Natural killer cell (primary cell): ENCODE measurements around the gene REL. TPM values are rescaled to one million over a fixed set of nuclear protein-coding genes. Genes with fewer than 3 reads are reported as not detected.

Experiments used
- ATAC-seq, 3 donors: fragments of 150-1000 bp in 2 of 3; fragments of 200-7000 bp in 1 of 3; cut with Tn5 transposase; 1 replicate in 1 of 3; 2 replicates in 2 of 3; pipeline ENCODE4 v1.10.0; 2021; ENCODE audit warnings: mild to moderate bottlenecking in 2 of 3, moderate library complexity in 2 of 3
- DNase-seq, 2 donors: peaks; one replicate each; pipeline versions ENCODE4 v3.0.0 to v3.0.0-alpha.2; 2013 to 2021; ENCODE audit warnings: mixed read lengths in 1 of 2
- H3K27ac ChIP-seq: one replicate; pipeline ENCODE4 v1.5.1; 2013; ENCODE audit warnings: mild to moderate bottlenecking, low read length
- H3K27me3 ChIP-seq: one replicate; pipeline ENCODE4 v1.6.1; 2013; ENCODE audit warnings: low read length; ENCODE audit not compliant: control insufficient read depth, insufficient read depth
- H3K36me3 ChIP-seq: one replicate; pipeline ENCODE4 v1.6.1; 2013; ENCODE audit warnings: low read length; ENCODE audit not compliant: control insufficient read depth, insufficient read depth
- H3K4me1 ChIP-seq: one replicate; pipeline ENCODE4 v1.6.1; 2013; ENCODE audit warnings: low read length; ENCODE audit not compliant: control insufficient read depth, insufficient read depth
- H3K4me3 ChIP-seq: one replicate; pipeline ENCODE4 v1.5.1; 2013; ENCODE audit warnings: low read length
- H3K9me3 ChIP-seq: one replicate; pipeline ENCODE4 v1.6.1; 2013; ENCODE audit warnings: low read length; ENCODE audit not compliant: control insufficient read depth, insufficient read depth
- H3K27ac Mint-ChIP-seq, 2 donors: one replicate each; pipeline ENCODE4 v1.8.0; 2022; ENCODE audit warnings: mild to moderate bottlenecking in 2 of 2, mixed read lengths in 2 of 2, moderate library complexity in 1 of 2
- H3K27me3 Mint-ChIP-seq, 2 donors: one replicate each; pipeline ENCODE4 v1.8.0; 2022; ENCODE audit warnings: low read depth in 2 of 2, mixed read lengths in 2 of 2
- H3K36me3 Mint-ChIP-seq: one replicate; pipeline ENCODE4 v1.8.0; 2022; ENCODE audit warnings: mixed read lengths
- H3K4me1 Mint-ChIP-seq, 2 donors: one replicate each; pipeline ENCODE4 v1.8.0; 2022; ENCODE audit warnings: mixed read lengths in 2 of 2
- H3K4me3 Mint-ChIP-seq: one replicate; pipeline ENCODE4 v1.8.0; 2022; ENCODE audit warnings: mild to moderate bottlenecking, moderate library complexity, mixed read lengths
- H3K9me3 Mint-ChIP-seq, 2 donors: one replicate each; pipeline ENCODE4 v1.8.0; 2022; ENCODE audit warnings: mixed read lengths in 2 of 2
- WGBS: methylation state at CpG from one replicate; pipeline ENCODE4 v1.1.7; 2013; ENCODE audit warnings: missing lambda C conversion rate; ENCODE audit not compliant: insufficient coverage; 5-methylcytosine and 5-hydroxymethylcytosine counted together
- intact Hi-C: fragments of 100-400 bp; cut with micrococcal nuclease; formaldehyde crosslinking; loops from one replicate; pipeline ENCODE4 v1.14.2; 2022
- total RNA-seq, 4 donors: library from RNA; stranded (reverse); fragments of 120-200 nt in 1 of 4; gene quantifications; one replicate each; pipeline versions ENCODE4 v1.2.3 to v1.2.4, GENCODE V29; 2013 to 2022
- TF ChIP-seq, protein P1 (sequence below): fragments of 200-600 bp; IDR thresholded peaks from one replicate; pipeline ENCODE4 v1.8.0; 2022; ENCODE audit warnings: antibody characterized with exemption

The REL gene
- total RNA-seq, 3 donors from 2014 or later (not counting 1 experiment from before 2014, with no cell fraction given) = 128 to 197 (median 178) TPM

DNA sequence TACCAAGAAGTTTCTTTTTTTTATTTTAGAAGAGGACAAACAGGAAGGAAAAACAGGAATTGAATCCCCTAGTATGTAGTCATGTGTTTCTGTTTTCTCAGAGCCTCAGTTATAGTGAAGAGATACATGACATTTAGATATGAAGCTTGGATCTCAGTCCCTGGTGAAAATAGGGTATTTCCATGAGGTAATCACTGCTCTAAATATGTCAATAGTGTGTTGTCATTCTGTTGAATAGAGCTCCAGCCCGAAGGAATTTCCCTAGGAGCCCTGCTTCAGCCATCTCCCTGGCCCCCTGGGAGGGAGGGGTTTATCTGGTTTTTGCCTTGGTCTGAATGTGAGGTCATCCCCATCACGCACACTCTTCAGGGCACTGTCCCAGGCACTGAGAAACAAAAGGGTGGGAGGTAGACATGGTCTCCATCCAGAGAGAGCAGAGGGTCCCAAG, 47.1 kb upstream of the REL start:
- no peak for ATAC-seq
- Mint-ChIP-seq H3K27me3 (peaks cover 7 to 26% of the 10 kb centered on the region in 2 donors), H3K27ac (no peak overlapping the region), H3K4me1 (peaks cover 0 to 6% of the 10 kb centered on the region in 2 donors), H3K4me3 (no peak overlapping the region), H3K9me3 (no peaks in the 10 kb centered on the region), H3K36me3 (no peaks in the 10 kb centered on the region)
- TF ChIP-seq, protein P1, sequence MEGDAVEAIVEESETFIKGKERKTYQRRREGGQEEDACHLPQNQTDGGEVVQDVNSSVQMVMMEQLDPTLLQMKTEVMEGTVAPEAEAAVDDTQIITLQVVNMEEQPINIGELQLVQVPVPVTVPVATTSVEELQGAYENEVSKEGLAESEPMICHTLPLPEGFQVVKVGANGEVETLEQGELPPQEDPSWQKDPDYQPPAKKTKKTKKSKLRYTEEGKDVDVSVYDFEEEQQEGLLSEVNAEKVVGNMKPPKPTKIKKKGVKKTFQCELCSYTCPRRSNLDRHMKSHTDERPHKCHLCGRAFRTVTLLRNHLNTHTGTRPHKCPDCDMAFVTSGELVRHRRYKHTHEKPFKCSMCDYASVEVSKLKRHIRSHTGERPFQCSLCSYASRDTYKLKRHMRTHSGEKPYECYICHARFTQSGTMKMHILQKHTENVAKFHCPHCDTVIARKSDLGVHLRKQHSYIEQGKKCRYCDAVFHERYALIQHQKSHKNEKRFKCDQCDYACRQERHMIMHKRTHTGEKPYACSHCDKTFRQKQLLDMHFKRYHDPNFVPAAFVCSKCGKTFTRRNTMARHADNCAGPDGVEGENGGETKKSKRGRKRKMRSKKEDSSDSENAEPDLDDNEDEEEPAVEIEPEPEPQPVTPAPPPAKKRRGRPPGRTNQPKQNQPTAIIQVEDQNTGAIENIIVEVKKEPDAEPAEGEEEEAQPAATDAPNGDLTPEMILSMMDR = no peak
- intact Hi-C loops = no loop called here
- 72% methylated on average over 2 of the region's 2 CpGs for WGBS
- H3K27me3 ChIP-seq = no peaks in the 10 kb centered on the region
- no peaks in the 10 kb centered on the region for H3K9me3 ChIP-seq
- no peak overlapping the region for H3K4me3 ChIP-seq
- H3K27ac ChIP-seq = no peak overlapping the region
- no peaks in the 10 kb centered on the region for H3K36me3 ChIP-seq
- DNase-seq = no peak
- H3K4me1 ChIP-seq = peaks cover 2% of the 10 kb centered on the region

DNA sequence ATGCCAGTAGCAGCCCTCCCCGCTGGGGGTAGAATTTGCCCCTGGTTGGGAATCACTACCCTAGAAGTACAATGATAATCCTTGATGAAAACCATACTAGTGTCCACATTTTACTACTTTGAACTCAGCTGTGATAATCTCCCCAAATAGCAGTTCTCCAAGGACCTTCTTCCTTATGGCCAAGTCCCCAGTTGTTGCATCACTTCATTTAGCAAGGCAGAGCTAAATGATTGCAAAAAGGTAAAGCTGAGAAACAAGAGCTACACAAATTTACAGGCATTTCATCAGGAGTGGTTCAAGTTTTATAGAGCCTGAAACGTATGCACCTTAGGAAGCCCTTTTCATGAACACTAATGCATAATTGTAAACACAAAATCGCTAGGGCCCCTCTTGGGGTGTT, 44.9 kb upstream of the REL start:
- Histone ChIP-seq H3K9me3 (no peaks in the 10 kb centered on the region), H3K4me1 (peaks cover 21% of the 10 kb centered on the region), H3K36me3 (no peaks in the 10 kb centered on the region), H3K4me3 (no peak overlapping the region), H3K27me3 (no peaks in the 10 kb centered on the region), H3K27ac (no peak overlapping the region)
- H3K4me3 Mint-ChIP-seq = no peak overlapping the region
- peaks cover 7 to 14% of the 10 kb centered on the region in 2 donors for H3K4me1 Mint-ChIP-seq
- no peak for ATAC-seq
- H3K9me3 Mint-ChIP-seq = no peaks in the 10 kb centered on the region
- intact Hi-C loops = no loop called here
- H3K27ac Mint-ChIP-seq = no peak overlapping the region
- DNase-seq = no peak
- no peaks in the 10 kb centered on the region for H3K36me3 Mint-ChIP-seq
- WGBS = 87% methylated on average over 3 of the region's 3 CpGs
- peaks cover 7 to 17% of the 10 kb centered on the region in 2 donors for H3K27me3 Mint-ChIP-seq
- TF ChIP-seq, protein P1 = no peak

DNA sequence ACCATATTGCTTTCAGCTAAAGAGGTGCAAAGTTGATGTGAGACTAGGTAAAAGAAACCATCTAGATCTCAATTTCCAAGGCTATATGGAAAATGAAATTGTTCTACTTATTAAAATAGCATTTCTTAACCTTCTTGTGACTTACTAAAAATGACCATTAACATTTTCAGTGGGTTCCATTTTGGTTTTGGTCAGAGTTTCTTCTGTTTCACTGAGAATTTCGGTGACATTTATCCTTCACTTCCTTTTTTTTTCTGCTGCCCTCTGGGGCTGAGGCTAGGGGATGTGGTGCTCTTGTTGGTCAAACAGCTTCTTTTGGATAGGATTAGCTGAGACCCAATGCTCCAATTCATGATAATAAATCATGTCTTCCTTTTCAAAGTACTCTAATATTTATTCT, 44.3 kb upstream of the REL start:
- TF ChIP-seq, protein P1 = no peak
- ATAC-seq (no peak), DNase-seq (no peak)
- no CpG with 5 or more reads among the region's 1 CpG for WGBS
- Mint-ChIP-seq H3K27ac (no peak overlapping the region), H3K36me3 (no peaks in the 10 kb centered on the region), H3K9me3 (no peaks in the 10 kb centered on the region), H3K4me3 (no peak overlapping the region), H3K4me1 (peaks cover 7 to 14% of the 10 kb centered on the region in 2 donors), H3K27me3 (peaks cover 7 to 17% of the 10 kb centered on the region in 2 donors)
- intact Hi-C loops = no loop called here
- H3K4me1 ChIP-seq = peaks cover 21% of the 10 kb centered on the region
- H3K27me3 ChIP-seq = no peaks in the 10 kb centered on the region
- no peak overlapping the region for H3K4me3 ChIP-seq
- H3K9me3 ChIP-seq = no peaks in the 10 kb centered on the region
- H3K27ac ChIP-seq = no peak overlapping the region
- no peaks in the 10 kb centered on the region for H3K36me3 ChIP-seq

DNA sequence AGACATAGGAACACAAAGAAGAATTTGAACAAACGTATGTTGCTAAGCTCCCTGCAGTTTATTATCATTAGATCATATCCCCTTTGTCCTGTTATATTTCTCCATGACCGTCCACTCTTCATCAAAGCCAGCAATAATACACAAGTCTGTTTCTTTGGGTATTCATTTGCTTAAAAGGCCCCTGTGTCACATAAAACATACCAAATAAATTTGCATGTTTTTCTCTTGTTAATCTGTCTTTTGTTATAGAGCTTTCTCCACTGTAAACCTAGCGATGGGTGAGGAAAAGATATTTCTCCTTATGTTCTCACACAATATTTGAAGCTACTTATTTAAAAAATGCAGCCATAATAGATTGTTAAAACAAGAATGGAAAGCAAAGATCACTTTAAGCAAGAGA, 42.9 kb upstream of the REL start:
- DNase-seq (no peak), ATAC-seq (no peak)
- 95% methylated on average over 2 of the region's 3 CpGs for WGBS
- no peaks in the 10 kb centered on the region for H3K27me3 ChIP-seq
- Mint-ChIP-seq H3K27ac (no peak overlapping the region), H3K4me3 (no peak overlapping the region), H3K36me3 (no peaks in the 10 kb centered on the region), H3K9me3 (no peaks in the 10 kb centered on the region), H3K27me3 (peaks cover 6 to 13% of the 10 kb centered on the region in 2 donors), H3K4me1 (peaks cover 7 to 14% of the 10 kb centered on the region in 2 donors)
- H3K9me3 ChIP-seq = no peaks in the 10 kb centered on the region
- TF ChIP-seq, protein P1 = no peak
- H3K4me1 ChIP-seq = peaks cover 21% of the 10 kb centered on the region
- H3K27ac ChIP-seq = no peak overlapping the region
- intact Hi-C loops = no loop called here
- no peaks in the 10 kb centered on the region for H3K36me3 ChIP-seq
- no peak overlapping the region for H3K4me3 ChIP-seq
